NCI-H2171 treated with DMSO at 0.1 percent for 48 hours (cell line): ENCODE measurements around the gene TMEM8B.

Experiments
- DNase-seq: peaks from one replicate; lab custom pipeline; 2025; lab: John Stamatoyannopoulos, UW

TMEM8B gene

GRCh38 chr9:35840881-35841644 is 12.0 kb downstream of the TMEM8B start:
- no peak for DNase-seq

GRCh38 chr9:35841645-35841900 is 12.5 kb downstream of the TMEM8B start:
- no peak for DNase-seq

- no peak for DNase-seq
These were observed 13.2 kb downstream of the TMEM8B start for GRCh38 chr9:35842020-35842745.

- DNase-seq, result no peak
These were observed 13.8 kb downstream of the TMEM8B start for GRCh38 chr9:35842795-35843194.

- DNase-seq, result no peak
These were observed 15.7 kb downstream of the TMEM8B start for GRCh38 chr9:35844628-35845270.

GRCh38 chr9:35845824-35846771 is 17.1 kb downstream of the TMEM8B start:
- no peak for DNase-seq

- DNase-seq, result peak; percentile 66
These were observed 19.0 kb downstream of the TMEM8B start for GRCh38 chr9:35847792-35848572.

GRCh38 chr9:35852267-35852815 is 23.3 kb downstream of the TMEM8B start:
- no peak for DNase-seq

- DNase-seq, result no peak
These were observed 24.1 kb downstream of the TMEM8B start for GRCh38 chr9:35852876-35853865.

- no peak for DNase-seq
These were observed 25.2 kb downstream of the TMEM8B start for GRCh38 chr9:35854091-35854762.

- no peak for DNase-seq
These were observed 27.2 kb downstream of the TMEM8B start for GRCh38 chr9:35856206-35856605.

- no peak for DNase-seq
These were observed 27.9 kb downstream of the TMEM8B start for GRCh38 chr9:35856882-35857281.

GRCh38 chr9:35858458-35858857 is 29.4 kb downstream of the TMEM8B start:
- no peak for DNase-seq

GRCh38 chr9:35859310-35859989 is 30.4 kb downstream of the TMEM8B start:
- DNase-seq, result peak; percentile 13

- no peak for DNase-seq
These were observed 30.9 kb downstream of the TMEM8B start for GRCh38 chr9:35859990-35860339.

- no peak for DNase-seq
These were observed 32.3 kb downstream of the TMEM8B start for GRCh38 chr9:35861161-35861897.

GRCh38 chr9:35862328-35862727 is 33.3 kb downstream of the TMEM8B start:
- DNase-seq, result no peak

GRCh38 chr9:35863583-35863982 is 34.6 kb downstream of the TMEM8B start:
- no peak for DNase-seq
